ENCODE results near the gene GFER. TPM values are rescaled to one million over a fixed set of nuclear protein-coding genes. Genes with fewer than 3 reads are reported as not detected.
"Not testable (repeated sequence)": the region's sequence is repeated elsewhere in the genome, so short reads cannot be mapped to it uniquely, and the experiment has no call there.

Gene GFER
- total RNA-seq, 4 donors from 2014 or later, result 5.6 to 30.4 (median 13.6) TPM

DNA sequence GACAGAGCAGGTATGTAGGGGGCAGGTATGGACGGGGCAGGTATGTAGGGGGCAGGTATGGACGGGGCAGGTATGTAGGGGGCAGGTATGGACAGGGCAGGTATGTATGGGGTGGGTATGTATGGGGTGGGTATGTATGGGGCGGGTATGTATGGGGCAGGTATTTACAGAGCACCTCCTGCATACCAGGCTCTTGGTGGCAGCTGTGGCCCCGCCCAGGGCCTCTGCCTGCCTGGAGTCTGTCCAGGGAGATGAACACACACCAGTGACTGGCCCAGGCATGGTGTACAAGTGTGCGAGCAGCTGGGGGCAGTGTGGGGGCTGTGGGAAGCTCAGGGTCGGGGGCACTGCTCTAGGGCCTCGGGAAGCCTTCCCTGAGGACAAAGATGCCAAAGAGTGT, 33.9 kb upstream of the GFER start:
- 33 to 45% methylated on average over 2 to 6 of the region's 7 CpGs for WGBS, 2 donors
- no peak for TF ChIP-seq POLR2A (IDR thresholded peaks at IDR 0.05)
- TF ChIP-seq, protein P1, sequence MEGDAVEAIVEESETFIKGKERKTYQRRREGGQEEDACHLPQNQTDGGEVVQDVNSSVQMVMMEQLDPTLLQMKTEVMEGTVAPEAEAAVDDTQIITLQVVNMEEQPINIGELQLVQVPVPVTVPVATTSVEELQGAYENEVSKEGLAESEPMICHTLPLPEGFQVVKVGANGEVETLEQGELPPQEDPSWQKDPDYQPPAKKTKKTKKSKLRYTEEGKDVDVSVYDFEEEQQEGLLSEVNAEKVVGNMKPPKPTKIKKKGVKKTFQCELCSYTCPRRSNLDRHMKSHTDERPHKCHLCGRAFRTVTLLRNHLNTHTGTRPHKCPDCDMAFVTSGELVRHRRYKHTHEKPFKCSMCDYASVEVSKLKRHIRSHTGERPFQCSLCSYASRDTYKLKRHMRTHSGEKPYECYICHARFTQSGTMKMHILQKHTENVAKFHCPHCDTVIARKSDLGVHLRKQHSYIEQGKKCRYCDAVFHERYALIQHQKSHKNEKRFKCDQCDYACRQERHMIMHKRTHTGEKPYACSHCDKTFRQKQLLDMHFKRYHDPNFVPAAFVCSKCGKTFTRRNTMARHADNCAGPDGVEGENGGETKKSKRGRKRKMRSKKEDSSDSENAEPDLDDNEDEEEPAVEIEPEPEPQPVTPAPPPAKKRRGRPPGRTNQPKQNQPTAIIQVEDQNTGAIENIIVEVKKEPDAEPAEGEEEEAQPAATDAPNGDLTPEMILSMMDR (IDR thresholded peaks at IDR 0.05), result peak in 1 of 6 experiments; percentile 15
- no peaks in the 10 kb centered on the region for H3K36me3 ChIP-seq
- H3K4me3 ChIP-seq, result no peak overlapping the region
- DNase-seq, result no peak
- peaks cover 0 to 23% (median 10%) of the 10 kb centered on the region in 3 donors for H3K4me1 ChIP-seq
- H3K27ac ChIP-seq, result peak overlapping the region in 3 of 4 donors; percentile 29 to 58 (median 39)
- H3K9me3 ChIP-seq, result no peaks in the 10 kb centered on the region
- intact Hi-C loops (cut with DNase I), result no loop called here
- H3K27me3 ChIP-seq, result no peaks in the 10 kb centered on the region

DNA sequence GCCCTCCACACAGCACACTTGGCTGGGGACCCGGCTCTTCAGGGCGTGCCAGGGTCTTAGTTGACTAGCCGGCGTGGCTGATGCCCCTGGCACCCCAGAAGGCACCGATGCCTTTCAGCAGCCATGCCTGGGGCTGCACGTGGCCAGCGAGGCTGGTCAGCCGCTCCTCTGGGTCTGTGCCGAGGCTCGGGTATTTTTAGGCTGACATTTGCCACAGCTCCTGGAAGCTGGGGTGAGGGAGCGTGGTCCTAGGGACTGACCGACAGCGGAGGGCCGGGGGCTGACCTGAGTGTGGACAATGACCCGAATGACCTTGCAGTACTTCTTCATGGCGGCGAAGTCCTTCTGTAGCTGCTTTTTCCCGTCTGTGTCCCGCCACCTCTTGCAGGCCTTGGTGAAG, 33.4 kb upstream of the GFER start:
- no peaks in the 10 kb centered on the region for H3K9me3 ChIP-seq
- H3K4me3 ChIP-seq, result no peak overlapping the region
- TF ChIP-seq POLR2A (IDR thresholded peaks at IDR 0.05), result no peak
- TF ChIP-seq, protein P1 (IDR thresholded peaks at IDR 0.05), result no peak
- intact Hi-C loops (cut with DNase I), result no loop called here
- peak overlapping the region in 3 of 4 donors; percentile 29 to 58 (median 39) for H3K27ac ChIP-seq
- H3K4me1 ChIP-seq, result peaks cover 0 to 23% (median 10%) of the 10 kb centered on the region in 3 donors
- no peak for DNase-seq
- H3K27me3 ChIP-seq, result no peaks in the 10 kb centered on the region
- 47 to 100% methylated on average over 1 to 6 of the region's 19 CpGs for WGBS, 2 donors
- H3K36me3 ChIP-seq, result no peaks in the 10 kb centered on the region

DNA sequence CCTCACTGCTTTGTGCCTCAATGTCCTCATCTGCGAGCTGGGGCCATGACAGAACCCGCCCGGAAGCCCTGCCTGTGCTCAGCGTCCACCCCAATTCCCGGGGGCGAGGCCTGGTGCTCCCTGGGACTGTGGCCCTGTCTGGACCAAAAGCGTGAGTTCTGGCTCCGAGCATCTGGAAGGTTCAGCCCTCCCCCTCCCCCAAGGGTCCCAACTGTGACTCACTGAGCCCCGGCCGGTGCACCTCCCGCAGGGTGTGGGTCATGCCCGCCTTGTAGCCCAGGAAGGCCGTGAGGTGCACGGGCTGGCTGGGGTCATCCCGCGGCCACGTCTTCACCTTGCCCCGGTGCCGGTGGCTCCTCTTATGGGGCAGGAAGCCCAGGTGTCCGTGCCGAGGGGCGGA, 30.3 kb upstream of the GFER start:
- no peak overlapping the region for H3K27ac ChIP-seq
- no peaks in the 10 kb centered on the region for H3K9me3 ChIP-seq
- TF ChIP-seq POLR2A (IDR thresholded peaks at IDR 0.05), result no peak
- TF ChIP-seq, protein P1 (IDR thresholded peaks at IDR 0.05), result no peak
- WGBS, 2 donors, result 80% methylated on average over 2 of the region's 22 CpGs; no CpG with 5 or more reads in 1 of the 2 donors
- no peak for DNase-seq
- H3K27me3 ChIP-seq, result no peaks in the 10 kb centered on the region
- H3K4me3 ChIP-seq, result no peak overlapping the region
- peaks cover 0 to 25% (median 10%) of the 10 kb centered on the region in 3 donors for H3K4me1 ChIP-seq
- intact Hi-C loops (cut with DNase I), result no loop called here
- H3K36me3 ChIP-seq, result no peaks in the 10 kb centered on the region

DNA sequence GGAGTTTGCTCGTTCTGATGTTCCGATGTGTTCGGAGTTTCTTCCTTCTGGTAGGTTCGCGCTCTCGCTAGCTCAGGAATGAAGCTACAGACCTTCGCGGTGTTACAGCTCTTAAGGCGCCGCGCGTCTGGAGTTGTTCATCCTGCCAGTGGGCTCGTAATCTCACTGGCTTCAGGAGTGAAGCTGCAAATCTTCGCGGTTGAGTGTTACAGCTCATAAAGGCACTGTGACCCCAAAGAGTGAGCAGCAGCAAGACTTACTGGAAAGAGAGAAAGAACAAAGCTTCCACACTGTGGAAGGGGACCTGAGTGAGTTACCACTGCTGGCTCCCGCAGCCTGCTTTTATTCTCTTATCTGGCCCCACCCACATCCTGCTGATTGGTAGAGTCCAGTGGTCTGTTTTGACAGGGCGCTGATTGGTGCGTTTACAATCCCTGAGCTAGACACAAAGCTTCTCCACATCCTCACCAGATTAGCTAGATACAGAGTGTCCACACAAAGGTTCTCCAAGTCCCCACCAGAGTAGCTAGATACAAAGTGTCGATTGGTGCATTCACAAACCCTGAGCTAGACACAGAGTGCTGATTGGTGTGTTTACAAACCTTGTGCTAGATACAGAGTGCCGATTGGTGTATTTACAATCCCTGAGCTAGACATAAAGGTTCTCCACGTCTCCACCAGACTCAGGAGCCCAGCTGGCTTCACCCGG, 26.4 kb upstream of the GFER start:
- DNase-seq; H3K4me3 ChIP-seq; H3K27ac ChIP-seq; H3K9me3 ChIP-seq; intact Hi-C loops (cut with DNase I); H3K27me3 ChIP-seq: not testable (repeated sequence)
- Histone ChIP-seq H3K36me3 (peaks cover 8 to 18% (median 10%) of the 10 kb centered on the region in 3 donors), H3K4me1 (peaks cover 12 to 47% (median 26%) of the 10 kb centered on the region in 3 donors)
- WGBS, 2 donors, result 80 to 89% methylated on average over 2 to 15 of the region's 22 CpGs

DNA sequence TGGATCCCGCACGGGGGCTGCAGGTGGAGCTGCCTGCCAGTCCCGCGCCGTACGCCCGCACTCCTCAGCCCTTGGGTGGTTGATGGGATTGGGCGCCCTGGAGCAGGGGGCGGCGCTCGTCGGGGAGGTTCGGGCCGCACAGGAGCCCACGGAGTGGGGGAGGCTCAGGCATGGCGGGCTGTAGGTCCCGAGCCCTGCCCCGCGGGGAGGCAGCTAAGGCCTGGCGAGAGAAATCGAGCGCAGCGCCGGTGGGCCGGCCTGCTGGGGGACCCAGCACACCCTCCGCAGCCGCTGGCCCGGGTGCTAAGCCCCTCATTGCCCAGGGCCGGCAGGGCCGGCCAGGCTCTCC, 25.9 kb upstream of the GFER start:
- DNase-seq; H3K27me3 ChIP-seq; H3K4me3 ChIP-seq; H3K27ac ChIP-seq; intact Hi-C loops (cut with DNase I); H3K9me3 ChIP-seq: not testable (repeated sequence)
- Histone ChIP-seq H3K36me3 (peaks cover 8 to 24% (median 14%) of the 10 kb centered on the region in 3 donors), H3K4me1 (peaks cover 18 to 47% (median 28%) of the 10 kb centered on the region in 3 donors)
- no CpG with 5 or more reads among the region's 30 CpGs for WGBS, 2 donors

DNA sequence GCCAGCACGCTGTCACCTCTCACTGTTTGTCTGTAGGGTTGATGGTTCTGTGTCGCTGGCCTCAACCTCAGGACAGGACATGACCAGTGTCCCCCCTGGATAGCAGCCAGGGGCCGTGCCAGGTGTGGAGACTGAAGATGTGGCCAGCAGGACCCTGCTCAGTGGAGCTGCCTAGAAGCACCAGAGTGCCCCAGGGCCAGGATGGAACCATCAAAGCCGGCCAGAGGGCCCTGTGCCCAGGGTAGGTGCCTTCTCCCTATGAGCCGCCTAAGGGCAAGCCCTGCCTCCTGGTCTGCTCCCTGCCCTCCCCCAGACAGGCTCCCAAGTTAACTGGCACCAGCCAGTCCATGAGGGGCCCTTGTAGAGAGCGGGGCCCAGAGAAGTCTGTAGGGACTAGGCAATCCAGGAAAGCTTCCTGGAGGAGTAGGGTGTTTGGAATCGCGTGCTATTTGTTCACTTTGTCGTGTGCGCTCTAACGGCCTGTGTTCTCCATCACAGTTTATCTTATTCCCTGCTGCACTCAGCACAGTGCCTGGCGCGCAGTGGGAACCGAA, 25.2 kb upstream of the GFER start:
- Histone ChIP-seq H3K4me3 (peak overlapping the region; percentile 63 to 95 (median 72)), H3K9me3 (no peaks in the 10 kb centered on the region), H3K27me3 (no peaks in the 10 kb centered on the region), H3K36me3 (peaks cover 8 to 30% (median 14%) of the 10 kb centered on the region in 3 donors), H3K4me1 (peaks cover 24 to 52% (median 35%) of the 10 kb centered on the region in 3 donors), H3K27ac (peak overlapping the region; percentile 39 to 91 (median 88))
- DNase-seq, result no peak
- intact Hi-C loops (cut with DNase I), result no loop called here
- TF ChIP-seq, protein P1 (IDR thresholded peaks at IDR 0.05), result no peak
- TF ChIP-seq POLR2A (IDR thresholded peaks at IDR 0.05), result no peak
- WGBS, 2 donors, result 19 to 25% methylated on average over 11 of the region's 14 CpGs
